NCI-H748 (cell line): ENCODE data around the gene PCDHB15.
"Not testable (repeated sequence)": the region's sequence is repeated elsewhere in the genome, so short reads cannot be mapped to it uniquely, and the experiment has no call there.

ENCODE experiments used
- DNase-seq: peaks from one replicate; lab custom pipeline; 2025; ENCODE audit not compliant: unreplicated experiment; lab: John Stamatoyannopoulos, UW

PCDHB15 gene

GRCh38 chr5:141245250-141245717 lies at the start of gene PCDHB15:
PCDHB15 (plus strand) TSS chr5:141245395; CDS start chr5:141245579, 184 bp downstream.
- peak; percentile 85 for DNase-seq

DNA sequence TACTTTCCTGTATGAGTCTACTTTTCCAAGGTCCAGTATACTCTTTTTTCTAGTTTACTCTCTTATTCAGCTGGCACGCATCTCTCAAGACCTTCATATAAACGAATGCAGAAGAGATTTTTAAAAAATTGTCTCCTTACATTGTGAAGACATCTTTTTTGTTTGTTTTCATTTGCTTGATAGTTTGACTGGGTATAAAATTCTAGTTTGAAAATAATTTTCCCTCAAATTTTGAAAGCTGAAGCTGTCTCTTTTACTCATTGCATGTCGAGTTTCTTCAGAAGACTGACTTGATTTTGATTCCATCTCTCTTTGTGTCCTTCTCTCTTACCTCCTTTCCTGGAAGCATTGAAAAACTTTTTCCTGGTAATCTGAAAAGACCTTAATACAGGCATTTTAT lies 48.8 kb upstream of the PCDHB15 start:
- DNase-seq = no peak

DNA sequence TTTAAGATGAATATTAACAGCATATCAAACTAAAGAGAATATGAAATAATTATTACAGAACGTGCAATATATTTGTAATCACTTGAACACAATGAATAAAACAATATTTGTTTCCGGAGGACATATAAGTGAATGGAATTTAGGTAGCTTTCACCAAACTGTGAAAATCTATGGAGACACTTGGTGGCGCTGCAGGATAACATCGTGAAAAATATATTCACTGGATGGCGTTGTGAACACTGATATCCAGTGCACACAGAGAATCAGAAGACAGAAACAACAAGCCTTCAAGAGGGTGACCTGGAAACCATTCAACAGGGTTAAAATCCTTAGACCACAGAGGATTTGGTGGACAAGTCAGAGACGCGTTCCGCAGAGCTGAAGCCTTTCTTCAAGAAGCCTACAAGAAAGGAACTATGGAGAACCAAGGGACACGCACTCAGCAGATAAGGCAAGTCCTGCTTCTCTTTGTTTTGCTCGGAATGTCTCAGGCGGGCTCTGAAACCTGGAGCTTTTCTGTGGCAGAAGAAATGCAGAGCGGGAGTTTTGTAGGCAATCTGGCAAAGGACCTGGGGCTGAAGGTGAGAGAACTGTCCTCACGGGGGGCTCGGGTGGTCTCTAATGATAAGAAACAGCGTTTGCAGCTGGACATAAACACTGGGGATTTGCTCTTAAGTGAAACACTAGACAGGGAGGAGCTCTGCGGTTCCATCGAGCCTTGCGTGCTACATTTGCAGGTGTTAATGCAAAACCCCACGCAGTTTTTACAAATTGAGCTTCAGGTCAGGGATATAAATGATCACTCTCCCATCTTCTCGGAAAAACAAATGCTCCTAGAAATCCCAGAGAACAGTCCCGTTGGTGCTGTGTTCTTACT lies 45.6 kb upstream of the PCDHB15 start, which contains the start of gene PCDHB11:
Gene PCDHB11, plus strand, starts transcription at position 269 of the 877 bp plus-strand sequence. Its CDS starts 148 bp downstream, at position 417.
- peak; percentile 86 for DNase-seq

DNA sequence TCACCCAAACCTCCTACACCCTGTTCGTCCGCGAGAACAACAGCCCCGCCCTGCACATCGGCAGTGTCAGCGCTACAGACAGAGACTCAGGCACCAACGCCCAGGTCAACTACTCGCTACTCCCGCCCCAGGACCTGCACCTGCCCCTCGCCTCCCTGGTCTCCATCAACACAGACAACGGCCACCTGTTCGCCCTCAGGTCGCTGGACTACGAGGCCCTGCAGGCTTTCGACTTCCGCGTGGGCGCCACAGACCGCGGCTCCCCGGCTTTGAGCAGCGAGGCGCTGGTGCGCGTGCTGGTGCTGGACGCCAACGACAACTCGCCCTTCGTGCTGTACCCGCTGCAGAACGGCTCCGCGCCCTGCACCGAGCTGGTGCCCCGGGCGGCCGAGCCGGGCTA lies 44.1 kb upstream of the PCDHB15 start:
- not testable (repeated sequence) for DNase-seq

GRCh38 chr5:141201646-141202045 lies 43.5 kb upstream of the PCDHB15 start:
- not testable (repeated sequence) for DNase-seq

DNA sequence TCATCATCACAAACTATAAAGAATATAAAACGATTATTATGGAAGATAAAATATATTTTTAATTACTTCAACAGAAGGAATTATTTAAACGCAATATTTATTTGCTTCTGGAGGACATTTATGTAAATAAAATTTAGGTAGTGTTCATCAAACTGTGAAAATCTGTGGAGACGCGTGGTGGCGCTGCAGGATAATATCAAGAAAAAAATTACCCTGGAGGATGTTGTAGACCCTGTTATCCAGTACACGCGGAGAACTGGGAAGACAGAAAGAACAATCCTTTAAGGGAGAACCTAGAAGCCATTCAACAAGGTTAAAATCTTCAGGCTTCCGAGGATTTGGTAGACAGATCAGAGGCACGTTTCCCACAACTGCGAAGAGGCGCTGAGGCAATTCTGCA lies 36.7 kb upstream of the PCDHB15 start, which contains the start of gene PCDHB12:
Gene PCDHB12, plus strand, starts transcription at position 242 of the 400 bp plus-strand sequence. CDS start 189 bp downstream, outside the sequence.
- DNase-seq = peak; percentile 87

DNA sequence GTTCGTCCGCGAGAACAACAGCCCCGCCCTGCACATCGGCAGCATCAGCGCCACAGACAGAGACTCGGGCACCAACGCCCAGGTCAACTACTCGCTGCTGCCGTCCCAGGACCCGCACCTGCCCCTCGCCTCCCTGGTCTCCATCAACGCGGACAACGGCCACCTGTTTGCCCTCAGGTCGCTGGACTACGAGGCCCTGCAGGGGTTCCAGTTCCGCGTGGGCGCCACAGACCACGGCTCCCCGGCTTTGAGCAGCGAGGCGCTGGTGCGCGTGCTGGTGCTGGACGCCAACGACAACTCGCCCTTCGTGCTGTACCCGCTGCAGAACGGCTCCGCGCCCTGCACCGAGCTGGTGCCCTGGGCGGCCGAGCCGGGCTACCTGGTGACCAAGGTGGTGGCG lies 34.9 kb upstream of the PCDHB15 start:
- not testable (repeated sequence) for DNase-seq

GRCh38 chr5:141210849-141211248 lies 34.3 kb upstream of the PCDHB15 start:
- DNase-seq = not testable (repeated sequence)

DNA sequence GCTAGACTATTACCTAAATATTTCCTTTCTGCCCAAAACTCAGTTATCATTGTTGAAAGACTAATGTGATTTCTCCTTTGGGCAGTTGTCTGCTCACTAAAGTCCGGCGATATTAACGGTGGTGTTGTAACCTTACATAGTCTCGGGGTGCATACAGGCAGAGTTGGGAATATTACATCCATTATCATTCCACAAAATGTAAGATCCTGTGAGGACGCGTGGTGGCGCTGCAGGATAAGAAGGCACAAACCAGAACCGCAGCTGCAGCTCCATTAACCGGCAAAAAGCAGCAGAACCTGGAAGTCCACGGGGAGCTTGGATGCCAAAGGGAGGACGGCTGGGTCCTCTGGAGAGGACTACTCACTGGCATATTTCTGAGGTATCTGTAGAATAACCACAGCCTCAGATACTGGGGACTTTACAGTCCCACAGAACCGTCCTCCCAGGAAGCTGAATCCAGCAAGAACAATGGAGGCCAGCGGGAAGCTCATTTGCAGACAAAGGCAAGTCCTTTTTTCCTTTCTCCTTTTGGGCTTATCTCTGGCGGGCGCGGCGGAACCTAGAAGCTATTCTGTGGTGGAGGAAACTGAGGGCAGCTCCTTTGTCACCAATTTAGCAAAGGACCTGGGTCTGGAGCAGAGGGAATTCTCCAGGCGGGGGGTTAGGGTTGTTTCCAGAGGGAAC lies 31.4 kb upstream of the PCDHB15 start, which contains the start of gene PCDHB13:
Gene PCDHB13, plus strand, starts transcription at position 264 of the 684 bp plus-strand sequence. Its CDS starts 205 bp downstream, at position 469.
- DNase-seq = peak; percentile 72

- not testable (repeated sequence) for DNase-seq
Observed at GRCh38 chr5:141214583-141214982, 30.6 kb upstream of the PCDHB15 start.

- not testable (repeated sequence) for DNase-seq
Observed at GRCh38 chr5:141215504-141215903, 29.7 kb upstream of the PCDHB15 start.

DNA sequence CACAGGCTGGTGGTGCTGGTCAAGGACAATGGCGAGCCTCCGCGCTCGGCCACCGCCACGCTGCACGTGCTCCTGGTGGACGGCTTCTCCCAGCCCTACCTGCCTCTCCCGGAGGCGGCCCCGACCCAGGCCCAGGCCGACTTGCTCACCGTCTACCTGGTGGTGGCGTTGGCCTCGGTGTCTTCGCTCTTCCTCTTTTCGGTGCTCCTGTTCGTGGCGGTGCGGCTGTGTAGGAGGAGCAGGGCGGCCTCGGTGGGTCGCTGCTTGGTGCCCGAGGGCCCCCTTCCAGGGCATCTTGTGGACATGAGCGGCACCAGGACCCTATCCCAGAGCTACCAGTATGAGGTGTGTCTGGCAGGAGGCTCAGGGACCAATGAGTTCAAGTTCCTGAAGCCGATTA lies 29.2 kb upstream of the PCDHB15 start:
- DNase-seq = not testable (repeated sequence)

DNA sequence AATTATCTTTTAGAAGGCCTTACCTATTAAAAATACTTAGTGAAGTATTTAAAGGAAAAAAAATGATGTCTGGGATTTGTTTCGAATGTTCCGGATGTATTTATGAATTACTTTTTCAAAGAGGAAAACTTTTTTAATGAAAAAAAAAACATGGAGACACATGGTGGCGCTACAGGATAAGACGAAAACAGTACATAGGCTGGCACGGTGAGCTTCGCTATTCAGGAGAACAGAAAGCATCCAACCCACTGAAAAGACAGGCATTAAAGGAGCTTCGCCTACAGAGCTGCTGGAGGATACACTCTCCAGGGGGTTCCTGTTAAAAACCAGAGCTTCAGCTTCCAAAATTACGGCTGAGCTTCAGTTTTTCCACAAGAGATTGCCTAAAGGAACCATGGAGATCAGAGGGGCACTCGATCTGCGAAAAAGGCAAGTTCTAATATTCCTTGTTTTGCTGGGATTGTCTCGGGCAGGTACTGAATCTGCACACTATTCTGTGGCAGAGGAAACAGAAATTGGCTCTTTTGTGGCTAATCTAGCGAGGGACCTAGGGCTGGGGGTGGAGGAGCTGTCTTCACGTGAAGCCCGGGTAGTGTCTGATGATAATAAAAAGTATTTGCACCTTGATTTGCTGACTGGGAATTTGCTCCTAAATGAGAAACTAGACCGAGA lies 21.9 kb upstream of the PCDHB15 start, which contains the start of gene PCDHB14:
Gene PCDHB14, plus strand, starts transcription at position 232 of the 672 bp plus-strand sequence. Its CDS starts 163 bp downstream, at position 395.
- DNase-seq = peak; percentile 86

DNA sequence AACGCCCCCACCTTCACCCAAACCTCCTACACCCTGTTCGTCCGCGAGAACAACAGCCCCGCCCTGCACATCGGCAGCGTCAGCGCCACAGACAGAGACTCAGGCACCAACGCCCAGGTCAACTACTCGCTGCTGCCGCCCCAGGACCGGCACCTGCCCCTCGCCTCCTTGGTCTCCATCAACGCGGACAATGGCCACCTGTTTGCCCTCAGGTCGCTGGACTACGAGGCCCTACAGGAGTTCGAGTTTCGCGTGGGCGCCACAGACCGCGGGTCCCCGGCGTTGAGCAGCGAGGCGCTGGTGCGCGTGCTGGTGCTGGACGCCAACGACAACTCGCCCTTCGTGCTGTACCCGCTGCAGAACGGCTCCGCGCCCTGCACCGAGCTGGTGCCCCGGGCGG lies 20.4 kb upstream of the PCDHB15 start:
- DNase-seq = not testable (repeated sequence)

DNA sequence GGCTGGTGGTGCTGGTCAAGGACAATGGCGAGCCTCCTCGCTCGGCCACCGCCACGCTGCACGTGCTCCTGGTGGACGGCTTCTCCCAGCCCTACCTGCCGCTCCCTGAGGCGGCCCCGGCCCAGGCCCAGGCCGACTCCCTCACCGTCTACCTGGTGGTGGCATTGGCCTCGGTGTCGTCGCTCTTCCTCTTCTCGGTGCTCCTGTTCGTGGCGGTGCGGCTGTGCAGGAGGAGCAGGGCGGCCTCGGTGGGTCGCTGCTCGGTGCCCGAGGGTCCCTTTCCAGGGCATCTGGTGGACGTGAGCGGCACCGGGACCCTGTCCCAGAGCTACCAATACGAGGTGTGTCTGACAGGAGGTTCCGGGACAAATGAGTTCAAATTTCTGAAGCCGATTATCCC lies 19.8 kb upstream of the PCDHB15 start:
- DNase-seq = not testable (repeated sequence)

GRCh38 chr5:141234109-141234667 lies 11.0 kb upstream of the PCDHB15 start:
- DNase-seq = peak; percentile 85

DNA sequence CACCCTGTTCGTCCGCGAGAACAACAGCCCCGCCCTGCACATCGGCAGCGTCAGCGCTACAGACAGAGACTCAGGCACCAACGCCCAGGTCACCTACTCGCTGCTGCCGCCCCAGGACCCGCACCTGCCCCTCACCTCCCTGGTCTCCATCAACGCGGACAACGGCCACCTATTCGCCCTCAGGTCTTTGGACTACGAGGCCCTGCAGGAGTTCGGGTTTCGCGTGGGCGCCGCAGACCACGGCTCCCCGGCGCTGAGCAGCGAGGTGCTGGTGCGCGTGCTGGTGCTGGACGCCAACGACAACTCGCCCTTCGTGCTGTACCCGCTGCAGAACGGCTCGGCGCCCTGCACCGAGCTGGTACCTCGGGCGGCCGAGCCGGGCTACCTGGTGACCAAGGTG lies 9.3 kb upstream of the PCDHB15 start:
- not testable (repeated sequence) for DNase-seq

- DNase-seq = no peak
Observed at GRCh38 chr5:141236516-141237313, 8.5 kb upstream of the PCDHB15 start.

DNA sequence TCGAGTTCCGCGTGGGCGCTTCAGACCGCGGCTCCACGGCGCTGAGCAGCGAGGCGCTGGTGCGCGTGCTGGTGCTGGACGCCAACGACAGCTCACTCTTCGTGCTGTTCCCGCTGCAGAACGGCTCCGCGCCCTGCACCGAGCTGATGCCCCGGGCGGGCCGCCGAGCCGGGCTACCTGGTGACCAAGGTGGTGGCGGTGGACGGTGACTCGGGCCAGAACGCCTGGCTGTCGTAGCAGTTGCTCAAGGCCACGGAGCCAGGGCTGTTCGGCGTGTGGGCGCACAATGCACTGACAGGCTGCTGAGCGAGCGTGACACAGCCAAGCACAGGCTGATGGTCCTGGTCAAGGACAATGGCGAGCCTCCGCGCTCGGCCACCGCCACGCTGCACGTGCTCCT lies 3.7 kb upstream of the PCDHB15 start:
- no peak for DNase-seq

- DNase-seq = not testable (repeated sequence)
Observed at GRCh38 chr5:141246971-141247370, 1.8 kb downstream of the PCDHB15 start.
